ENCODE results near the gene LRRC3. TPM values are rescaled to one million over a fixed set of nuclear protein-coding genes. Genes with fewer than 3 reads are reported as not detected.

Gene LRRC3
- polyA plus RNA-seq, 1 of the 3 experiments (the other 2 are of a cell fraction), result 2.3 TPM

DNA sequence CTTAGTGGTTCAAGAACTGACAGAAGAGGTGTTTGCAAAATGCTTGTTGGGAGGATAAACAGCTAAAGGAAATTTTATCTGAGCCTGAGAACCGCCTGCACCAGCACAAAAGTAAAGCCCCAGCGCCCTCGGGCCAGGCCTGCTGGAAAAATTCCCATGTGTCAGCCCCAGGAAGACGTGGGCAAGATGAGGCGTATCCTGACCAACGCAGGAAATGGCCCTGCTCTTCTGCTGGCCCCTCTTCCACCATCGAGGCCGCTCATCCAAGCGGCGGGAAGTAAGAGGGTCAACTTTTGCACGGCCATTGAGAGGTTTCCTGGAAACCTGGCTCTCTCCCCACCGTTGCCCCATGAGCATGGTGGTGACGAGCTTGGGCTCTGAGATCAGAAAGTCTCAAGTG is 39.6 kb downstream of the LRRC3 start:
- Histone ChIP-seq H3K27ac (ENCODE audit: low read depth in 2 of 2, low read length in 1 of 2) (no peak overlapping the region), H3K4me2 (no peak overlapping the region), H3F3A (replicated peaks; ENCODE audit: insufficient read depth) (no peaks in the 10 kb centered on the region), H3K4me1 (ENCODE audit: control insufficient read depth in 1 of 2, insufficient read depth in 2 of 2, low read depth in 1 of 2, low read length in 1 of 2) (no peaks in the 10 kb centered on the region), H3K9me3 (peaks cover 11% of the 10 kb centered on the region; the same call in 1 of the 2 replicates), H4K20me1 (ENCODE audit: insufficient read depth) (no peaks in the 10 kb centered on the region), H3K27me3 (ENCODE audit: insufficient read depth) (no peaks in the 10 kb centered on the region; the same call in 1 of the 2 replicates), H2AFZ (ENCODE audit: low read depth) (no peak overlapping the region), H3K9ac (no peak overlapping the region), H3K36me3 (replicated peaks in 1 of 2; ENCODE audit: control insufficient read depth in 1 of 2, insufficient read depth in 2 of 2, low read length in 1 of 2) (no peaks in the 10 kb centered on the region), H3K79me2 (ENCODE audit: insufficient read depth) (no peaks in the 10 kb centered on the region), H3K9me2 (no peaks in the 10 kb centered on the region), H3K4me3 (ENCODE audit: low read depth in 2 of 2, low read length in 1 of 2) (no peak overlapping the region)
- ChIA-PET POLR2A (no interaction called here), CTCF (interaction anchor here (0.6 to 4.4 kb wide), 5 partner anchors 9 to 15 kb away, joined by 3 to 21 read pairs (median 4); no protein-coding TSS in a partner anchor)
- 54% methylated on average over 3 of the region's 13 CpGs for WGBS (ENCODE audit: low lambda C conversion rate)
- no peak for DNase-seq
- TF ChIP-seq GATA2 (CRISPR knock-in tag; IDR thresholded peaks at IDR 0.05) (no peak), FOSL2 (IDR thresholded peaks at IDR 0.05; ENCODE audit: borderline replicate concordance, low read depth) (no peak), ELF1 (IDR thresholded peaks at IDR 0.05) (no peak), RAD21 (IDR thresholded peaks at IDR 0.05; ENCODE audit: low read length) (no peak), RFX5 (IDR thresholded peaks at IDR 0.05; ENCODE audit: low read length) (no peak), RCOR1 (IDR thresholded peaks at IDR 0.05; ENCODE audit: low read length) (no peak), FOXJ3 (CRISPR knock-in tag; IDR thresholded peaks at IDR 0.05) (no peak), SMC3 (IDR thresholded peaks at IDR 0.05; ENCODE audit: low read depth, low read length) (no peak), NRF1 (IDR thresholded peaks at IDR 0.05; ENCODE audit: low read depth, low read length) (no peak), EP300 (IDR thresholded peaks at IDR 0.05; ENCODE audit: borderline replicate concordance in 1 of 2, low read depth in 1 of 2, low read length in 1 of 2) (no peak), EZH2phosphoT487 (IDR thresholded peaks at IDR 0.05; ENCODE audit: borderline replicate concordance, low read depth) (no peak), TCF12 (IDR thresholded peaks at IDR 0.05) (no peak)
- TF ChIP-seq, protein P1, sequence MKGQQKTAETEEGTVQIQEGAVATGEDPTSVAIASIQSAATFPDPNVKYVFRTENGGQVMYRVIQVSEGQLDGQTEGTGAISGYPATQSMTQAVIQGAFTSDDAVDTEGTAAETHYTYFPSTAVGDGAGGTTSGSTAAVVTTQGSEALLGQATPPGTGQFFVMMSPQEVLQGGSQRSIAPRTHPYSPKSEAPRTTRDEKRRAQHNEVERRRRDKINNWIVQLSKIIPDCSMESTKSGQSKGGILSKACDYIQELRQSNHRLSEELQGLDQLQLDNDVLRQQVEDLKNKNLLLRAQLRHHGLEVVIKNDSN (IDR thresholded peaks at IDR 0.05; ENCODE audit: borderline replicate concordance, low read depth), result no peak
- TF ChIP-seq, protein P2, sequence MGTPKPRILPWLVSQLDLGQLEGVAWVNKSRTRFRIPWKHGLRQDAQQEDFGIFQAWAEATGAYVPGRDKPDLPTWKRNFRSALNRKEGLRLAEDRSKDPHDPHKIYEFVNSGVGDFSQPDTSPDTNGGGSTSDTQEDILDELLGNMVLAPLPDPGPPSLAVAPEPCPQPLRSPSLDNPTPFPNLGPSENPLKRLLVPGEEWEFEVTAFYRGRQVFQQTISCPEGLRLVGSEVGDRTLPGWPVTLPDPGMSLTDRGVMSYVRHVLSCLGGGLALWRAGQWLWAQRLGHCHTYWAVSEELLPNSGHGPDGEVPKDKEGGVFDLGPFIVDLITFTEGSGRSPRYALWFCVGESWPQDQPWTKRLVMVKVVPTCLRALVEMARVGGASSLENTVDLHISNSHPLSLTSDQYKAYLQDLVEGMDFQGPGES (IDR thresholded peaks at IDR 0.05; ENCODE audit: low read depth, low read length), result no peak

DNA sequence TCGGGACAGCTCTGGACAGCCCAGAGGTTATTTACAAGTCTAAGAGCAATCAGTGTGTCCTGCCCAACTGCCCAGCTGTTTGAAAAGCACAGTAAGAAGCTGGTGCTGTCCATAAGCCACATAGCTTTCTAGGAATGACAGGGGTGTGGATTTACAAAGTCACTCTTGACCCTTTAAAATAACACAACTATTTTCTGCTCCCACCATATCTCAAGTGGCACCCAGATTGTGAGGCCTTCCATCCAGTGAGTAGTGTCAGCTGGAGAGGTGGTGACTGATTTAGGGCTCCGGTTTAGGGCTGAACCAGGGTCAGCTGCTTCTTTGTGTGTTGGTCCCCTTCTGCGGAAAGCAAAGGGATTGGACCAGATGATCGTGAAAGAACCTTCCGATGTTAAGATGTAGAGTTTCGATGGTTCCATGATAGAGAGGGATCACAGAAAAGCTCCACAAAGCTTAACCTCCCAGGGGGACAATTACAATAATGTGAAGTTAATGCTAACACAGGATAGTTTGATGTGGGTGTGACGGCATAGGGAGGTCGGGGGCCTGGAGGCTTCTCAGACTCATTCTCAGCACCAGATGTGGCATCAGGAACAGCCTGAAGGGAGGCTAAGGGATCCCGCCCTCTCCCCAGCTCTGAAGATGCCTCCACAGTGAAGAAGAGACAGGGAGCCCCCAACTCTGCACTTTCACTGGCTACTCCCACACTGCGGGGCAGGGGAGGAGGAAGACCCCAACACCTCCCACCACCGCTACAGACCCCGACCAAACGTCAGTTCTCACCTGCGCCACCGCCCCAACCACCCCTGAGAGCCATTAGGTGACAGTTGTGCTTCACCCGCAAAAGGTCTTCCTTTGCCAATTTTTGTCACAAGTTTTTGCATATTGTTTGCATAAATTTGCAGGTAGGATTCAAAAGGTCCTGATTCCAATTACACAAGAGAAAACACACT is 40.6 kb downstream of the LRRC3 start:
- no peaks in the 10 kb centered on the region for H4K20me1 ChIP-seq (ENCODE audit: insufficient read depth)
- H3K9me3 ChIP-seq, result peaks cover 11% of the 10 kb centered on the region; the same call in 1 of the 2 replicates
- 66% methylated on average over 16 of the region's 16 CpGs for WGBS (ENCODE audit: low lambda C conversion rate)
- H3K27ac ChIP-seq (ENCODE audit: low read depth in 2 of 2, low read length in 1 of 2), result no peak overlapping the region
- H3K4me3 ChIP-seq (ENCODE audit: low read depth in 2 of 2, low read length in 1 of 2), result no peak overlapping the region
- no peak for DNase-seq
- H3K9me2 ChIP-seq, result no peaks in the 10 kb centered on the region
- H2AFZ ChIP-seq (ENCODE audit: low read depth), result no peak overlapping the region
- no peak overlapping the region for H3K4me2 ChIP-seq
- CTCF ChIA-PET, result interaction anchor here (0.6 to 4.4 kb wide), 4 partner anchors 14 to 298 kb away, joined by 3 to 21 read pairs (median 4); no protein-coding TSS in a partner anchor
- no peaks in the 10 kb centered on the region for H3K79me2 ChIP-seq (ENCODE audit: insufficient read depth)
- H3K4me1 ChIP-seq (ENCODE audit: control insufficient read depth in 1 of 2, insufficient read depth in 2 of 2, low read depth in 1 of 2, low read length in 1 of 2), result no peaks in the 10 kb centered on the region
- no peak overlapping the region for H3K9ac ChIP-seq
- POLR2A ChIA-PET, result no interaction called here
- peaks cover 9% of the 10 kb centered on the region; the same call in 1 of the 2 replicates for H3K27me3 ChIP-seq (ENCODE audit: insufficient read depth)
- H3K36me3 ChIP-seq (replicated peaks in 1 of 2; ENCODE audit: control insufficient read depth in 1 of 2, insufficient read depth in 2 of 2, low read length in 1 of 2), result no peaks in the 10 kb centered on the region
- no peaks in the 10 kb centered on the region for H3F3A ChIP-seq (replicated peaks; ENCODE audit: insufficient read depth)
- TF ChIP-seq EZH2phosphoT487 (IDR thresholded peaks at IDR 0.05; ENCODE audit: borderline replicate concordance, low read depth) (no peak), NFIC (IDR thresholded peaks at IDR 0.05; ENCODE audit: borderline replicate concordance) (no peak), RCOR1 (IDR thresholded peaks at IDR 0.05; ENCODE audit: low read length) (no peak), FOXM1 (IDR thresholded peaks at IDR 0.05; ENCODE audit: low read depth) (no peak), FOSL2 (IDR thresholded peaks at IDR 0.05; ENCODE audit: borderline replicate concordance, low read depth) (no peak), POLR2AphosphoS5 (IDR thresholded peaks at IDR 0.05; ENCODE audit: low read depth, low read length) (no peak), CHD2 (IDR thresholded peaks at IDR 0.05; ENCODE audit: low read length, partially characterized antibody) (no peak), EP300 (IDR thresholded peaks at IDR 0.05; ENCODE audit: borderline replicate concordance in 1 of 2, low read depth in 1 of 2, low read length in 1 of 2) (no peak), RXRA (IDR thresholded peaks at IDR 0.05; ENCODE audit: borderline replicate concordance, low read depth) (no peak), TAF1 (IDR thresholded peaks at IDR 0.05; ENCODE audit: borderline replicate concordance, low read depth, low read length) (no peak), ELF1 (IDR thresholded peaks at IDR 0.05) (no peak), MXI1 (IDR thresholded peaks at IDR 0.05; ENCODE audit: low read depth, low read length) (no peak), GATA2 (CRISPR knock-in tag; IDR thresholded peaks at IDR 0.05) (no peak), GABPA (IDR thresholded peaks at IDR 0.05; ENCODE audit: low read depth) (no peak)
- TF ChIP-seq, protein P2 (IDR thresholded peaks at IDR 0.05; ENCODE audit: low read depth, low read length), result no peak
- TF ChIP-seq, protein P1 (IDR thresholded peaks at IDR 0.05; ENCODE audit: borderline replicate concordance, low read depth), result no peak

Data from SK-N-SH (cell line).